HG02981 (cell line): ENCODE results near the gene CCDC134.
"Not testable (repeated sequence)": the region's sequence is repeated elsewhere in the genome, so short reads cannot be mapped to it uniquely, and the experiment has no call there.

Experiments used
- ATAC-seq: cut with Tn5 transposase; IDR thresholded peaks from one replicate; pipeline ENCODE4 v1.9.1; 2021; ENCODE audit warnings: mild to moderate bottlenecking, moderate library complexity; ENCODE audit not compliant: unreplicated experiment

The CCDC134 gene

DNA sequence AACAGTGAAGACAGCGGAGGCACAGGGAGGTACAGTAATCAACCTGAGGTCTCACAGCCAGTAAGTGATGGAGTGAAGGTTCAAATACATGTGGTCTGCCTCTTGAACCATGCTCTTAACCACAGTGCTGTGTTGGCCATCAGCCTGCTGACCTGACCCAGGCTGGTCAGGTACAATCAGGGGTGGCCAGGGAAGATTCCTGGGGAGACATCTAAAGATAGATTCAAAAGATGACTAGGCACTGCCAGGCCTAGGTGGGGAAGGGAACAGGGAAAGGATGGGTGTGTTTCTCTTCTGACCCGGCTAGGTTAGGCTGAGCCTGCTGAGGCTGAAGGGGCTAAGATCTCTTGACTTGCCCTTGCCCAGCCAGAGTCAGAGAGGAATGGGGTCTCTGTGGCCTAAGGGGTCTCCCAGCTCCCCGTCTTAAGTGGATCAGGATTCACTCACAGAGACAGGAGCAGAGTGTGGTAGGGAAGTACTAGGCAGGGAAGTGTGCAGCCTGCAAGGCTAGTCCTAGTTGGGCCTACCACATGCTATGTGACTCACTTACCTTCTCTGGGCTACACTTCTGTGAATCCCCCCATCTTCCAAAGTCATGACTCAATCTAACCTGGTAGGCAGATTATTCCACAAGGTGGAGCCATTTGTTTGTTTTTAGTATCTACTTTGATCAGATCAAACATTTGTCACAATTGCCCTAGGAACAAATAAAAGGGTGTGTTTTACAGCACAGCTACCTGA lies 22.0 kb downstream of the CCDC134 start:
- ATAC-seq, result no peak

DNA sequence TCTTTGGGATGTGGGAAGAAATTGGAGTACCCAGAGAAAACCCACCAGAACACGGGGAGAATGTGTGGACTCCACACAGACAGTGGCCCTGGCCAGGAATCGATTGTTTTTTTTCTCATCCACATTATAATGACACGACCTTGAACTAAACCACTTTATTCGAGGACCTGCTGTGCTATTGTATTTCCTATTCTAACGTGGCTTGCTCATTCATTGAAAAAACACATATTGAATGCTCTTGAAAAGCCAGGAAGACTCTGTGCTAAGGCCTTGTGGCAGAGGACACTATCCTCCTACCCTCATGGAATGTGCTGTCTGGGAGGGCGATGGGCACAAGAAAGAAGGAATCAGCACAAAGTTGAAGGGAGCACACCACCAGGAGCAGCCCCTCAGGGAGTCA lies 23.3 kb downstream of the CCDC134 start:
- no peak for ATAC-seq

DNA sequence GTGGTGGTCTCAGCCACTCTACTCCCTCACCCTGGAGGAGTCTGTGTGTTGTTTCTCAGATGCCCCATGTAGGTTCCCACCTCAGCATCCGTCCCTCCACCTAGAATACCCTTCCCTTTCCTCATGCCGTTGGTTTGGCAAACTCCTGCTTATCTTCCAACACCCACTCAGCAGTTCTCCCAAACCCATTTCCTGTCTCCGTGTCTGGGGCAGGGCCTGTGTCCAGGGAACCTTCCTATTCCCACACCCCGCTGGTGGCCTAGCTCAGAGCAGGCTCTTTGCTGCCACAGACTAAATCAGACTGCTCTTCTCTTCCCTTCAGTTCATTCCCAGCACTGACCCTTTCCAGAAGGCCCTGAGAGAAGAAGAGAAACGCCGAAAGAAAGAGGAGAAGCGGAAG lies 24.9 kb downstream of the CCDC134 start:
- no peak for ATAC-seq

- ATAC-seq, result no peak
Observed at GRCh38 chr22:41826021-41826420, 25.5 kb downstream of the CCDC134 start.

- ATAC-seq, result no peak
Observed at GRCh38 chr22:41826430-41827383, 26.2 kb downstream of the CCDC134 start.

GRCh38 chr22:41827671-41828070 lies 27.2 kb downstream of the CCDC134 start:
- ATAC-seq, result no peak

DNA sequence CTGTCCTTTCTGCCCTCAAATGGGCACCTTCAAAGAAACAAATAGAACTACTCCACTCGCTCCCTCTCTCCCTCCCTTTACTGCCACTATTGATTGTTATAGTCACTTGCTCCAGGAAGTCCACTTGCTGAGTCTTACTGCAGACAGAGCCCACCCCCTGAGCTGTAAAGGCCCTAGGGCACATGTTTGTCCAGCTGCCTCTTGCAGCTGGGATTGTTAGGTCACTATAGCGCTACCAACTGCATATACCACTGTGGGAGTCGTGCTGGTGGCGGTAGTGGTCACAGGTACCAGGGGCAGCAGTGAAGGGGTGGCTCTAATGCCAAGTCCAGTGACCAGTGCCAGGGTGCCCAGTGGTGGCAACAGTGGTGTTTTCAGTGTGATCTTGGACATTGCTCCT lies 28.0 kb downstream of the CCDC134 start:
- no peak for ATAC-seq

DNA sequence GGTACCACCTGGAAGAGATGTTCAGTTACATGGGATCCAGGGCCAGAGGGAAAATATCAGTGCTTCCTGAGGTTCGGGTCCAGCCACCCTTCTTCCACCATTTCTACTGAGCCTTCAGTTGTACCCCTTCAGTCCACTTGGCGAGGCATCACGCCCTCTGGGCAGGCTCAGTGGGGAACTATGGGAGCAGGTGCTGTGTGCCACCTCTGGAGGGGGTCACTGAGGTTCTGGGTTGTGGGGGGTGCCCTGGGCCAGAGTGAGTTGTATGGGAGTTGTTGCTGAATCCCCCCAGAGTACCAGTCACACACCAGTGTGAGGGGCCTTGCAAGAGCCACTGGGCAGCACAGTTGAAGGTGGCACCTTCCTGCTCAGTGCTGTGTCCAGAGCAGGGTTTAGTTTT lies 29.7 kb downstream of the CCDC134 start:
- no peak for ATAC-seq

DNA sequence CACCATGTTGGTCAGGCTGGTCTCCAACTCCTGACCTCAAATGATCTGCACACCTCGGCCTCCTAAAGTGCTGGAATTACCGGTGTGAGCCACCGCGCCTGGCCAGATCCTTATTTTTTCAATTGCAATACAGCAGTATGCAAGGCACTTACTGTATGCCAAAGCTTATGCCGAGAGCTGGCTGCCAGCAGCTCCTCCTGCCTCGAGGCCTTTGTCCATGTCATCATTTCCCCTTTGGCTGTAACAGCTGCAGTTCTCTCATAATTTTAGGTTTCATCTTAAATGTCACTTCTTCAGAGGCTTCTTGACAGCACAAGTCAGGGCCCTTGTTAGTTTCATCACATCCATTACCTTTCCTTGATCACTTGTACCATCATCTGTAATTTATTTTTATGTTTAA lies 30.9 kb downstream of the CCDC134 start:
- ATAC-seq, result no peak

- peak; percentile 1 for ATAC-seq
Observed at GRCh38 chr22:41831828-41832552, 31.5 kb downstream of the CCDC134 start.

DNA sequence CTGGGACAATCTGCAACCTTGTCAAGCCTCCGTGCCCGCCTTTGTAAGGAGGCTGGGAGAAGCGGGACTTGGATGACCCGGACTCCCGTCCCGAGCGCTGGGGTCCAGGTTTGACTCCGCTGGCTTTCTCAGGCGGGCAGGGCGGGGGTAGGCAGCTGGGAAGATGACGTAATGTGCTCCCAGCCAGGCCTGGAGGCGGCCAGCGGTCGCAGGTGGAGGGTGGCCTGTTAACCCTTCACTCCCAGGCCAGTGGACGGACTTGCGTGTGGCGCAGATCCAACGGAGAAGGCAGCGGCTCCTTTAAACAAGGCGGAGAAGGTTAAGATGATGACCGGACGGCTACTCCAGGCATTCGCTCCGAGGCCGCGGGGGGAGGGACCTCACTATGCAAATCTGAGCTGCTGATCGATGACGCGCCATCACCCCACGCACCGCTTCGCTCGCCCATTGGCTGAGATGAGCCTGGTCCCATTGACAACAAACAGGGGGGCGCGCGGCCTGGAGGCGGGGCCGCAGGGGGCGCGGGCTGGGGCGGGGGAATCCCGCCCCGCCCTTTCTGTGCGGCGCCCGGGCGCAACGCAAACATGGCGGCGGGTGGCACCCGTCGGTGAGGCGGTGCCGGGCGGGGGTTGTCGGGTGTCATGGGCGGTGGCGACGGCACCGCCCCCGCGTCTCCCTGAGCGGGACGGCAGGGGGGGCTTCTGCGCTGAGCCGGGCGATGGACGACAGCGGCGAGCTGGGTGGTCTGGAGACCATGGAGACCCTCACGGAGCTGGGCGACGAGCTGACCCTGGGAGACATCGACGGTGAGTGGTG lies 32.3 kb downstream of the CCDC134 start, which contains the start of gene SREBF2:
Gene SREBF2 (plus strand): TSS at position 553 of the 816 bp plus-strand sequence. CDS start 166 bp downstream, at position 719.
- peak; percentile 81 for ATAC-seq

DNA sequence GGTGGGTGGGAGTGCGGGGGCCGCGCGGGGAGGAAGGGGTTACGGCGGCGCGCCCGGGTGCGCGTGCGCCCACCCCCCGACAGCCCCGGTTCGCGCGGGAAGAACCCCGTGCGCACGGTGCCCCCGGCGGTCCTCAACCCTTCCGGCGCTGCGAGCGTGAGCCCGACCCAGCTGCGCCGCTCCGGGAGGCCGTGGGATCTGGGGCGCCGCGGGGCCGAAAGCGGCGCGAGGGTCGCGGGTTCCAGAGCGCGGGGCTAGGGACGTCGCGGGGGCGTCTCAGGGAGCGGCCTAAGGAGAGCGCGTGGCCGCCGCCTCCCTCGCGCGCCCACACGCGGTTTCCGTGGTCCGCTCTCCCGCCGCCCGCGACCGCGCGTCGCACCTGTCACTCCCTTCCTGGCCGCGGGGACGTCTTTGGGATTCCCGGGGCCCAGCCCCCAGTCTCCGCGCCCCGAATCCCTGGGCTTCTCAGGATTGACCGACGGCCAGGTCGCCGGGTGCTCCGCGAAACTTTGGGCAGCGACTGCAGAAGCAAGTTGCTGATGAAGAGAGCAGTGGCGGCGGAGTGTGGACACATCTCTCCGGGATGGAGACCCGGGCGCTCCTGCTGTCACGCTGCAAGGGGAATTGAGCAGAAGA lies 33.0 kb downstream of the CCDC134 start:
- no peak for ATAC-seq

GRCh38 chr22:41834005-41834944 lies 33.8 kb downstream of the CCDC134 start:
- ATAC-seq, result no peak

DNA sequence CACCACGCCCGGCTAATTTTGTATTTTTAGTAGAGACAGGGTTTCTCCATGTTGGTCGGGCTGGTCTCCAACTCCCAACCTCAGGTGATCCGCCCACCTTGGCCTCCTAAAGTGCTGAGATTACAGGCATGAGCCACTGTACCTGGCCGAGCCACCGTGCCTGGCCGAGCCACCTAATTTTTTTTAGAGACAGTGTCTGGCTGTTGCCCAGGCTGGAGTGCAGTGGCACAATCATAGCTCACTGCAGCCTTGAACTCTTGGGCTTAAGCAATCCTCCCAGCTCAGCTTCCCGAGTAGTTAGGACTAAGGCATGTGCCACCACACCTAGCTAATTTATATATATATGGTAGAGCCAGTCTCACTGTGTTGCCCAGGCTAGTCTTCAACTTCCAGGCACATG lies 35.0 kb downstream of the CCDC134 start:
- not testable (repeated sequence) for ATAC-seq

DNA sequence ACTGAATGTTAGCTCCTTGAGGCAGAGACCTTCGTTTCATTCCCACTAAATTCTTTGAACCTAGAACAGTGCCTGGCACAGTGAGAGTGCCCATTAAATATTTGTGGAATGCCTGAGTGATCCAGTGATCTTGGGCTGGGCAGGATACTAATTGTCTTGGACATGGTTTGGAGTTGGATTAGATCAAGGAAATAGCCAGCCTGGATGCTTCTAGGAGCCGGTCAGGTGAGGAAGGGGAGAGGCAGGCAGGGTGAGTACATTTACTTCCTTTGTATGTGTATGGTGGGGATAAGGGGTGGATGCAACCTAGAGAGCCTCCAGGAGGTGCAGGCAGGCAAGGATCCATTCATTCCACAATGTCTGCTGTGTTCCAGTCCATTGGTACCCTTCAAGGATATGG lies 36.1 kb downstream of the CCDC134 start:
- ATAC-seq, result no peak

DNA sequence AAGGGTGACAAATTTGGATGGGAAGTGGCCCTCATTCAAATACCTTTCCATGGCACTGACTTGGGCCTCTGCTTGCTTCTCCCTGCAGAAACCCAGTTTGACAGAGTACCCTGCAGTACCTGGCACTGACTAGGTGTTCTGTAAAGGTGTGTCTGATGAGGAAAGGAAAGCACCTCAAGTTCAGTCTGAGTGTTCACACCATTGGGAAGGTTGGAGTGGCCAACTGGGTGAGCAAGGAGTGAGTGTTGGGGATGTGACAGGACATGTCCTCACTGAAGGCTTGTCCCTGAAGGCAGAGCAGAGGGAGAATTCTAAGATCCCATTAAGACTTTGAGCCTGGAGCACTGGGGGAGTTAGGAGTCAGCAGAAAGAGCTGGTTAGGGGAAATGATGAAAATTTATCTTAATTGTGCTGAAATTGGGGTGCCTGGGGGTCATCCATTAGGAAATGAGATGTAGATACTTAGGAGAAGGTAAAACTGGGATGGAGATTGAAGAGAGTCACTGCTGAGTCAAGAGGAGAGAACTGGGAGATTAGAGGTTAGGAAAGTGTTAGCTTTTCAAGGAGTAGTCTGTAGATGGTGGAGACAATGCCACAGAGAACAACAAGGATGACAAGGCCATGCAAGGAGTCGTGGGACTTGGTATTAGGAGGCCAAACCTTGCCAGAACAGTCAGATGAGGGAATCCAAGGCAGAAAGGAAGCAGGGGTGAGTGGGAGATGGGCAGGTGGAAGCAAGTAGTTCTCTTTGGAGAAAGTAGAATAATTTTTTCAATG lies 38.6 kb downstream of the CCDC134 start:
- no peak for ATAC-seq

GRCh38 chr22:41840216-41840615 lies 39.7 kb downstream of the CCDC134 start:
- ATAC-seq, result no peak

DNA sequence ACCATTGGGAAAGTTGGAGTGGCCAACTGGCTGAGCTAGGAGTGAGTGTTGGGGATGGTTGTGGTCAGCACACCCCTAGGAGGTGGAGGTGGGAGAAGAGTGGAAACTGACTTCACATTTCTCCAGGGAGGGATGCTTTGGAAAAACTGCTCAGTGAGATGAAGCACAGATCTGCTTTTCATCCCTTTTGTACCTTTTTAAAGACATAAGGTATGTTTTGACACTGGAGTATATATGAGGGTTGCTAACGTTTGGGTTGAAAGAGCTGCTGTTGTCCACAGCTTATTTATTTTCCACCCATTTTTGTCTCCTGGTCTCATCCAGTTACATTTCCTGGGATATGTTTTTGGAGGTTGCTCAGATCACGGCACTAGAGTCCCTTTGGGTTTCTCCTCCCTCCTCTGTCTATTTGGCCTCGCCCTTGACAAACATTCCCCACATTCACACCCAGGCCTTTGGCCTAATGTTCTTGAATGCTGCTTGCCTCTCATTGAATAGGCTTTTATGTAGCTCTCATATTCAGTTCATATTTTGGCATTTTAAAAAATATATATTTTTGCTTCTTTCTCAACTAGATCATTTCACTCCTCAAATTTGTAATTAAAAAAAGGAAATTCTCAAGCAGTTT lies 40.7 kb downstream of the CCDC134 start:
- no peak for ATAC-seq
